GM12873 (cell line): Measurements from ENCODE around the gene COPS7B.
A peak's percentile ranks its signal among the peaks of the same experiment; 100 is the strongest.

ENCODE experiments used
- TF ChIP-seq, protein P1 (sequence below): IDR thresholded peaks from 2 replicates; pipeline ENCODE4 v1.5.1; 2012; ENCODE audit warnings: low read depth, mild to moderate bottlenecking, moderate library complexity, low read length, control low read depth; ENCODE audit not compliant: insufficient read depth; ENCODE audit errors: missing control alignments

COPS7B gene

DNA sequence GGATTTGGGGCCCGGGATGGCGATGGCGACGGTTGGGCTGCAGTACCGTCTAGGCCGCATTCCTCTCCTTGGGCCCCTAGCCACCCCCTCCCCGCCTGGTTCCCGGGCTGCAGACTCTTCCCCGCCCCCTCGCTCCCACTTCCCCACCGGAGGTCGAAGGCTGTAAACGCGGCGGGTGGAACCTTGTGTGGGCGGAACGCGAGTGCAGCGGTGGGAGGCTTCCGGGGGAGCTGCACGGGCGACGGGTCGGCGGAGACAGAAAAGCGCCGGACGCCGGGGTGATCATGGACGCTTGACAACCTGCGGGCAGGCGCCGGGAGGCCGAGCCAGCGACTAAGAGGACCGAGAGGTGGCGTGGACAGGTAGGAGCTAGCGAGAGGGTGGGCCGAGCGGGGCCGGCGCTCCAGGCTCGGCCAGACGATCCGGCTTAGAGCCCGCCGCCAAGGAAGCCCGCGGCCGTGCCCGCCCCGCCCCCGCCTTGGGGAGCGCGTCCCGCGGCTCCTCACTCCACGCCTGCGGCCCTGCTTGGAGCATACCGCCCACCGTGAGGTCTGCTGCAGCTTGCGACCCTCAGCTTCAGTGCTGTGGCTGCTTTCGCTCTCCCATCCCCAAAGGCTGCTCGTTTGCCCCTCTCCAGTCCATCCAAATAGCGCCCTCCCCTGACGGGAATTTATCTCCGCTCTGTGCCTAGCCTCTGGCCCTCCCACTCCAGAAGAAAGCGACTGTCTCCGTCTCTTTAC, at the start of gene COPS7B:
COPS7B (plus strand) TSS at position 269 of the 740 bp plus-strand sequence. CDS start 2,126 bp downstream, outside the sequence.
- TF ChIP-seq, protein P1, sequence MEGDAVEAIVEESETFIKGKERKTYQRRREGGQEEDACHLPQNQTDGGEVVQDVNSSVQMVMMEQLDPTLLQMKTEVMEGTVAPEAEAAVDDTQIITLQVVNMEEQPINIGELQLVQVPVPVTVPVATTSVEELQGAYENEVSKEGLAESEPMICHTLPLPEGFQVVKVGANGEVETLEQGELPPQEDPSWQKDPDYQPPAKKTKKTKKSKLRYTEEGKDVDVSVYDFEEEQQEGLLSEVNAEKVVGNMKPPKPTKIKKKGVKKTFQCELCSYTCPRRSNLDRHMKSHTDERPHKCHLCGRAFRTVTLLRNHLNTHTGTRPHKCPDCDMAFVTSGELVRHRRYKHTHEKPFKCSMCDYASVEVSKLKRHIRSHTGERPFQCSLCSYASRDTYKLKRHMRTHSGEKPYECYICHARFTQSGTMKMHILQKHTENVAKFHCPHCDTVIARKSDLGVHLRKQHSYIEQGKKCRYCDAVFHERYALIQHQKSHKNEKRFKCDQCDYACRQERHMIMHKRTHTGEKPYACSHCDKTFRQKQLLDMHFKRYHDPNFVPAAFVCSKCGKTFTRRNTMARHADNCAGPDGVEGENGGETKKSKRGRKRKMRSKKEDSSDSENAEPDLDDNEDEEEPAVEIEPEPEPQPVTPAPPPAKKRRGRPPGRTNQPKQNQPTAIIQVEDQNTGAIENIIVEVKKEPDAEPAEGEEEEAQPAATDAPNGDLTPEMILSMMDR, result peak; percentile 68

DNA sequence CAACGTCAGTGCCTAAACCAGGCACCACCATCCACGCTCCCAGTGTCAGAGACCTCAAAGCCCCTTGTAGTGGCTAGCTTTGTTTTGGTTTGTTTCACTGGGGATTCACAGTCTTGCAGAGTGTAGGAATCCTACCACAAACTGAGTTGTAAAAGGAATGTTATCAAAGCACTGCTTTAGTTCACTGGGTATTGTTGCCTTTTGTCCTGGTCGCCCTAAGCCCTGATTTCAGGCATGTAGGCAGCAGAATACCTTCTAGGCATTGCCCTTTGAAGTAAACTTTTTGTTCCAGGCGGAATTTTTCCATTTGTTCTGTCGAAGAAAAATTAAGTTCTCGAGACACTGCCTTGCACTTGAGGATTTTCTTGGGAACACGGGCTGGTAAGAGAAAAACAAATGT, 48.5 kb upstream of the COPS7B start:
- TF ChIP-seq, protein P1, result no peak

DNA sequence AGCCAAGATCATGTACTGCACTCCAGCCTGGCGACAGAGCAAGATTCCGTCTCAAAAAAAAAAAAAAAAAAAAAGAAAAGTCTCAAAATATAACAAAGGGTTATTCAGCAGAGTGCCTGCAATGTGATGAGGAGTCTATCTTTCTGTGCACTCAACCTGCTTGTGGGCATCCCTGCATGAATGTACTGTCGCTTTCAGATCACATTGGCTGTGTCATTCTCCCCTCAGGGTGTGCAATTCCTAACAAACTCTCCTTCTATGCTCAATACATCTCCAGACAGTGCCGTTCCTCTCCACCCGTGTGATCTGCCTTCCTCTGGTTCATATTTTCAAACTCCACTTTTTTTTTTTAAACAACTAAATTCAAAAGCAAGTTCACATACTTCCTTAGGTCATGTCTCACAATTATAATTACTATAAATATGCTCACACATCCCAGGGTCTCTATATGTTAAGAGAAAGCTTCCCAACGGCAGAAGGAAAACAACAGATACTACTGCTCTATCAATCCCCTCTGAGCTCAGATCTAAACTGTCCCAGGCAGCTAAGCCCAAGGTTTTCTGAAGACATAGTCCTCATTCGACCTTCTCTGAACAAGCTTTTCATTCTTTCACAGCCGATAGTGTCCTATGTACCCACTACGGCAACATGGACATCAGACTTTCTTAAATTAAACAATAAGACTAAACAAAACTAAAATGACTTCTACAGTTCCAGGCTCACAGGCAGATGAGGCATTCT, 42.7 kb upstream of the COPS7B start:
- TF ChIP-seq, protein P1, result no peak

DNA sequence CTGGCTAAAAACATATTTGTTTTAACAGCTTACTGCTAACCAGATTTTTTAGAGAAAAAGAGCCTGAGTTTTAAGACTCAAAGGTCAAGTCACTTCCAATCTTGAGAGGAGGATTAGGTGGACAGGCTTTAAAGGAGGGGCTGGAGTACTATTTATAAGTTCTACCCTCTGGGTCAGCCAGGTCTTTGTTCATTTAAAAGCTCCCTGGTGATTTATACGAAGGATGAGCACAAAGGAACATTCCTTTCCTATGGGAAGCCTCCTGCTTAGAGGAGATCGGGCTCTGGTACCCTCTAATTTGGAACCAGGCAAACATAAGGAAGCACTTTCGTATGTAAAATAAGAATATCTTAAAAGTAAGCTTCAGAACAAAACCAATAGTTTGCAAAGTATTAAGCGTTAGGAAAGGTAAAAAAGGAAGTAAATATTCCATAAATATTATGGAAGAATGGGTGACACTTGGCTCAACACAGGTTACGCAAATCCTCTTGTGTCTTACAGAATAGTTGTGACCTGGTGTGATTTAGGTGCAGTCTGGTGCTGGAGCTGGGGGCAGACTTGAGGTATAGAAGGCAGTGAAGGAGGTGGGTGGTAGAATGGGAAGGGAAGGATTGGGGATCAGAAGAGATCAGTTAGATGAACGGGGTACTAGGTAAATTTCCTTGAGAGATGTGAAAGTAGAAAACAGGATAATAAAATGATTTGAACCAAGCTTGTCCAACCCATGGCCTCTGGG, 40.8 kb upstream of the COPS7B start:
- TF ChIP-seq, protein P1, result no peak

DNA sequence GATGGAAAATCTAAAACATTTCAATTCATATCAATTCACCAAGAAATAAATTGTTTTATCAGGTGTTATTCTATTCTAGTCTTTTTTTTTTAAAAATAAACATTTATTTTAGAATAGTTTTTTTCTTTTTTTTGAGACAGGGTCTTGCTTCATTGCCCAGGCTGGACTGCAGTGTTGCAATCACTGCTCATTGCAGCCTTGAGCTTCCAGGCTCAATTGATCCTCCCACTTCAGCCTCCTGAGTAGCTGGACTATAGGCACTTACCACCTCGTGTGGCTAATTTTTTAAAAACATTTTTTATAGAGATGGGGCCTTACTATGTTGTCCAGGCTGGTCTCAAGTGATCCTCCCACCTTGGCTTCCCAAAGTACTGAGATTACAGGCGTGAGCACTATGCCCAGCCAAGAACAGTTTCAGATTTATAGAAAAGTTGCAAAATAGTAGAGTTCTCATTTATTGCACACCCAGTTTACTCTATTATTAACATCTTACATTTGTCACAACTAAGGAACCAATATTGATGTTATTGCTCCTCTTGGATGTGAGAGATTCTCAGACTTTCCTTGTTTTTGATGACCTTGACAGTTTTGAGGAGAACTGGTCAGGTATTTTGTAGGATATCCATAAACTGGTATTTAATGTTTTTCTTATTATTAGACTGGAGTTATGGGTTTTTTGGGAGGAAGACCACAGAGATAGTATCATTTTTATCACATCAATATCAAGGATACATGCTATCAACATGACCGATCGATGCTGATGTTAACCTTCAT, 35.0 kb upstream of the COPS7B start:
- TF ChIP-seq, protein P1, result no peak

DNA sequence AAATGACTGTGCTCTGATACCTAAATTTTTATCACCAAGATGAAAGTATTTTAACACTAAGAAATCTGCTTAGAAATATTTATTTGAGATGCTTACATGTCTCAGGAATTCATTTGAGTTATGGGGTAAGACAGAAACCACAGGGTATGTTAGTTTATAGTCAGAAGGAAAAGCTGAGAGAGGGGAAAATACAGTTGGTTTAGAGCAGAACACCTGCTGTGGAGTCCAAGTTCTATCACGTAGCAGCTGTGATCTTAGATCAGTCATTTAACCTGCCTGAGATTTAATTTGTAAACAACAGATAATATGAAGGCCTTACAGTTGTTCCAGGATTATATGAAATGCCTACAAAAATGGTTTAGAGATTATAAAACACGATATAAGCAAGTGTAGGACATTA, 34.2 kb upstream of the COPS7B start:
- TF ChIP-seq, protein P1, result no peak
